Measurements from ENCODE around the gene KCNT2.

- no peak for TF ChIP-seq YY1 (IDR thresholded peaks at IDR 0.05; ENCODE audit: insufficient read depth, insufficient read length)
- no peak for TF ChIP-seq ZNF274 (IDR thresholded peaks at IDR 0.05; ENCODE audit: low read depth, low read length)
- no peak for TF ChIP-seq SUZ12 (IDR thresholded peaks at IDR 0.05; ENCODE audit: extremely low read depth, insufficient read depth, insufficient read length)
These were observed 140.9 kb downstream of the KCNT2 start for GRCh38 chr1:196467230-196467925.

Data from NT2/D1 (cell line).